IPS-18c (cell line): Measurements from ENCODE around the gene ATAT1.

Source experiments
- H3K4me3 ChIP-seq: 2 replicates; pipeline ENCODE4 v1.7.0; 2013; ENCODE audit warnings: low read depth, mild to moderate bottlenecking, low read length, moderate library complexity; ENCODE audit not compliant: insufficient read depth
- H3K9me3 ChIP-seq: one replicate; pipeline ENCODE4 v1.6.1; 2013; ENCODE audit warnings: mild to moderate bottlenecking, low read length, moderate library complexity; ENCODE audit not compliant: control insufficient read depth, insufficient read depth

Gene ATAT1

DNA sequence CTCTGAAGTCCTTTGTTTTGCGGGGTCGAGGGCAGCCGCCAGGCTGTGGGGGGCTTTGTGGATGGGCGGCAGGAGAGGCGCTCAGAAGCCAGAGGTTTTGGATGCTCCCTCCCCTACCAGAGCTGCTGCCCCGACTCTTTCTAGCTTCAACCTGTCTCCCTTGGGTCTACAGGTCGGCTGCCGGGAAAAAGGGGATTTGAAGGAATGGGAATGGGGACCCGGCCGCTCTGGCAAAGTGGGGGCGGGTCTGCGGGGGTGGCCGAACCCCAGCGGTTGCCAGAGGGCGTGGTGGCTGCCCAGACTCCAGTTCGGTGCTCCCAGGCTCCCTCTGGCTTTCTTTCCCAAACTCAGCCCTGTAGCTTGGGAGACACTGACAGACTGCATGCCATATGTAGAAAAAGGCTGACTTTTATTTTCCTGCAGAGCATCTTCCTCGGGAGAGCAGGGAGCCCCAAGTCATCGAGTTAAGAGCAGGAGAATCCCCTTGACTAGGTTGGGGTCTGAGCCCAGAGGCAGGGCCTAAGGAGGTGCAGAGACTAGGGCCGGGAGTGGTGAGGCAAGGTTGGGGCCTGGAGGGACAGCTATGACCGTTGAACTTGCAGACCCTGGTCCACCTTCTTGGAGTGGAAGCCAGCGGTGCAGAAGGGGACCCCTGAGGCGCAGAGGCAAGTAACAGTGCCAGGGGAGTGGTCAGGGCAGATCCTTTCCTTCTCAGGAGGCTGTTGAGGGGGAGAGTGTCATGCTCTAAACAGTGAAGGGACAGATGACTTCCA lies 61.2 kb downstream of the ATAT1 start:
- H3K4me3 ChIP-seq, result peak overlapping the region; percentile 86
- H3K9me3 ChIP-seq, result peaks cover 2% of the 10 kb centered on the region

GRCh38 chr6:30688569-30688968 lies 61.9 kb downstream of the ATAT1 start:
- H3K9me3 ChIP-seq, result peaks cover 2% of the 10 kb centered on the region
- no peak overlapping the region for H3K4me3 ChIP-seq

DNA sequence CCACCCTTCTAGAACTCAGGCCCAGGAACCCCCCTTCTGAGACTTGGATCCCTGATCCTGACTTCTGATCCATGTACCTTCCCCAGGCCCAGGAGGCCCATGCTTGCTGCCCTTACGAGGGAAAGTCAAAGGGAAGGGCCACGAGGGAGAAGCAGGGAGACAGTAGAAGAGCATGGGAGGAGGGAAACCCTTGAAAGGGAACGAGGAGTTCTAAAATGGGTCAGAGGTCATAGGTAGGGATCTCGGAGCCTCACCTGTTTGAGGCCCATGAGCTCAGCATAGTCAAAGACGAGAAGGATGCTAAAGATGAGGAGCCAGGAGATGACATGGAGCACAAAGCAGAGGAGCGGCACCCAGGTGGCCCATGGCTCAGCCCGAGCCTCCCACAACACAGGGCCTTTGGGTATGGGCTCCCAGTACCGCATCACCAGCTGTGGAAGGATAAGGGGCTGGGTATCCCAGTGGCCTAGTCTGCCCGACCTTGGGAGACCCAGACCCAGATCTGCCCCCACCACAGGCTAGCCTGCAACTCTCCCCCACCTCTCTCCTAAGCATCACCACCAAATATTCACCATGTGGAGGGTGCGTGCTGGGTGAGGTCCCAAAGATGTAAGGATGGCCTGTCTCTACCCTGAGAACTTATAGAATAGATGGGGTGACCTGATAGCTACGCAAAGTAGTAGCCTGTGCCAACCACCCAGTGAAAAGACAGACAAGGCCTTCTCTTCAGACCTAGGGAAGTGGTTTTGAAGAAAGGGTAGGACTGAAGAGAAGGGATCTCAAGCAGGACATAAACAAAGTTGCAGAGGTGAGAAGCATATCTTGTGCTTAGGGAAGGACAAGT lies 62.6 kb downstream of the ATAT1 start:
- Histone ChIP-seq H3K4me3 (0 out of 2 replicates have a peak overlapping the region, but pooled peaks have one; percentile 15), H3K9me3 (no peaks in the 10 kb centered on the region)

DNA sequence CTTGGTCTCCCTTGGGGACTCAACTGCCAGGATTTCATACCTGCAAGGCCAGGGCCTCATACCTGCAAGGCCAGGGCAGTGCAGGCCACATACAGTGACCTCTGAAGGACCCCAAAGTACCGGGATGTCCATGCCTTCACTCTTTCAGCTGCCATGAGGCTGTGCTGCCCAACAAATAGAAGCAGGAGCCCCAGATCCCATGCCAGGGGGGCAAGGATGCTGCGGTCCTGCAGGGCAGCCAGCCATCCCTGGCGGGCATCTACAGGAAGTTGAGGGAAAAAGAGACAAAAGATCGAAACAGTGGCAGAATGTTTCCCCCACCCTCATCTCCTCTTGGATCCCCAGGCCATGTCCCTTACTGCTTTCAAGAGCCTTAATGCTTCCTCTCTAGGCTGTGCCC lies 63.3 kb downstream of the ATAT1 start:
- Histone ChIP-seq H3K4me3 (peak overlapping the region; percentile 73), H3K9me3 (no peaks in the 10 kb centered on the region)

- Histone ChIP-seq H3K4me3 (peak within 1 kb of the TSS; percentile 73), H3K9me3 (no peaks in the 10 kb centered on the region)
Observed at GRCh38 chr6:30690403-30691207, 63.9 kb downstream of the ATAT1 start, which contains the start of gene NRM. Gene NRM (minus strand): TSS chr6:30690984. CDS start chr6:30690974, 10 bp downstream.

DNA sequence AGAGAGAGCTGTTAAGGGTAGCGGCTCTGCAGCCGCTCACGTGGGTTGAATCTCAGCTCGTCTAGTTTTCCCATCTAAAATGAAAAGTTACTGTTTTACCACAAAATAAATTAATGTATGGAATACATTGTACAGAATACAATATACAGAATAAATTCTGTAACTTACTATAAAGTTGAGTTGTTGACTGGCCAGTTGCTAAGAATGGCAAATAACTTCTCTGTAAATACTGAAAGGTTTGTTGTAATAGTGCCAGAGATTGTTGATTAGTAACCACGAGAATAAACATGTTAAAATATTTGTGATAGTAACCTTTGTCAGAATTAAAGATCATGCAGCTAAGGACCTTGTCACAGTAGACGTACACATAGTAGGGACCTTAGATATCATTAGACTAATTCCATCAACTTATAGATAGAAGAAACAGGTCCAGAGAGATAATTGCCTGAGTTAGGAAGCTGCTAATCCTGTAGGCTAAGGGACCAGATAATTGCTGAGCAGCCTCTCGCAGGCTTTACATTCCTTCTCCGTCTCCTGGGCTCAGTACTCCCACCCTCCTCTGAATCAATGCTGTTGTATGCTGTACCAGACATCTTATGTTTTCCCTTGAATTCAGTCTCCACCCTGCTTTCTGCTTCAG lies 64.7 kb downstream of the ATAT1 start:
- H3K9me3 ChIP-seq, result no peaks in the 10 kb centered on the region
- H3K4me3 ChIP-seq, result peak overlapping the region; percentile 73; the same call in 1 of the 2 replicates
